GM21528 (cell line): ENCODE measurements around the gene VNN1.

Experiments used
- ATAC-seq: cut with Tn5 transposase; IDR thresholded peaks from one replicate; pipeline ENCODE4 v1.9.1; 2021; ENCODE audit warnings: mild to moderate bottlenecking, moderate library complexity; ENCODE audit not compliant: unreplicated experiment, low FRiP score

Gene VNN1, protein sequence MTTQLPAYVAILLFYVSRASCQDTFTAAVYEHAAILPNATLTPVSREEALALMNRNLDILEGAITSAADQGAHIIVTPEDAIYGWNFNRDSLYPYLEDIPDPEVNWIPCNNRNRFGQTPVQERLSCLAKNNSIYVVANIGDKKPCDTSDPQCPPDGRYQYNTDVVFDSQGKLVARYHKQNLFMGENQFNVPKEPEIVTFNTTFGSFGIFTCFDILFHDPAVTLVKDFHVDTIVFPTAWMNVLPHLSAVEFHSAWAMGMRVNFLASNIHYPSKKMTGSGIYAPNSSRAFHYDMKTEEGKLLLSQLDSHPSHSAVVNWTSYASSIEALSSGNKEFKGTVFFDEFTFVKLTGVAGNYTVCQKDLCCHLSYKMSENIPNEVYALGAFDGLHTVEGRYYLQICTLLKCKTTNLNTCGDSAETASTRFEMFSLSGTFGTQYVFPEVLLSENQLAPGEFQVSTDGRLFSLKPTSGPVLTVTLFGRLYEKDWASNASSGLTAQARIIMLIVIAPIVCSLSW

DNA sequence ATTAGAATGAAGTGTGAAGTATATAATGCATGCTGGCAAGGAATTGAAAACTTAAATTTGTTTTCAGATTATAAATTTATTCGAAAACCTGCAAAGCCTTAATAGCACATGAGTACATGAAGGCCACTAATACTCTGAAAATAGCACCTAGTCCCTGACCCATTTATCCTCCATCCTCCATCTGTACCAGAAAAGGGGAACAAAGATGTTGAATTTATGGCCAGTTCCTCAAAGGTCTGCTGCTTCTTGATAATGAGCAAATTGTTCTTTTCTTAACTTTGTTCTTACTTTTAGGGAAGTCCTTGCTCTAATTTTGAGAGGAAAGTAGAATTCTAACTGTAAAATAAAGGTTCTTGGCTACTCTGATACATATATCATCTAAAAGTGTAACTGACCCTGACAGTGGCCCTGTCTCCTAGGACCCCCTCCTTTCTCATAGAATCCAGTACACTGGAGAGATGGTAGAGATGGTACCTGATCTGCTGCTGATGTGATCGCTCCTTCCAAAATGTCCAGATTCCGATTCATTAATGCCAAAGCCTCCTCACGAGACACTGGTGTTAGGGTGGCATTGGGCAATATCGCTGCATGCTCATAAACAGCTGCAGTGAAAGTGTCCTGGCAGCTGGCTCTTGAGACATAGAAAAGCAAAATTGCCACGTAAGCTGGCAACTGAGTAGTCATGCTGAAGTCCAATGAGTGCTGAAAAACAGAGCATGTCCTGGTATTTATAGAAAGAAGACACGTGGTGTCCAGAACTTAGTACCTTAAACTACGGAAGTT lies at the start of gene VNN1:
Gene VNN1, minus strand, starts transcription at position 704 of the 783 bp plus-strand sequence. Its CDS starts 20 bp downstream, at position 684.
- peak; percentile 56 for ATAC-seq

DNA sequence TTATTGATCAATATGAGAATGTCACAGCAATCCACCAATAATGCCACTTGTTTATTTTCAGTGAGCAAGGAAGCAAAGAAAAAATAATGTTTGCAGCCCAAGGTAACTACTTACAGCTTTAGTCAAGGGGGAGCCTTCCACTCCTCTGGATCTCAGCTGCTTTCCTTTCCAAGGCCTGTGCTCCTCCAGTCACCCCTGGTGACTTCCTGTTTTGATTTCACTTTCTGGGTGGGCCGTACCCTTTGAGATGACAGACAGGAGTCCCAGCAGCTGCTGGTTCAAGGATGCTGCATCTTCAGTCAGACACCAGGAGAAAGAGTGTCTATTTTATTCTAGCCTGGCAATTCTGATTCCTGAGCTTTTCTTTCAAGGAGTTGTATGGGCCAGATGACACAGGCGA lies 49.4 kb upstream of the VNN1 start:
- peak; percentile 91 for ATAC-seq

DNA sequence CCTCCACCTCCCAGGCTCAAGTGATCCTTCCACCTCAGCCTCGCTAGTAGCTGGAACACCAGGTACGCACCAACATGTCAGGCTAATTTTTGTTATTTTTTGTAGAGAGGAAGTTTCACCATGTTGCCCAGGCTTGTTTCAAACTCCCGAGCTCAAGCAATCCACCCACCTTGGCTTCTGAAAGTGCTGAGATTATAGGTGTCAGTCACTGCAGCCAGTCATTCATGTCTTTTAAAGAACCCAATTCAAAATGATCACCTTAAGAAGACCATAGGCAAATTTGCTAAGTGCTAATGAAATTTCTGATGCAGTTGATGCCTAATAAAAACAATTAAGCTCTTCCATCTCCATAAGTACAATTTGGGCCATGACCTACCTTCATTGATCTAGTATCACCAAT lies 46.4 kb upstream of the VNN1 start:
- no peak for ATAC-seq

DNA sequence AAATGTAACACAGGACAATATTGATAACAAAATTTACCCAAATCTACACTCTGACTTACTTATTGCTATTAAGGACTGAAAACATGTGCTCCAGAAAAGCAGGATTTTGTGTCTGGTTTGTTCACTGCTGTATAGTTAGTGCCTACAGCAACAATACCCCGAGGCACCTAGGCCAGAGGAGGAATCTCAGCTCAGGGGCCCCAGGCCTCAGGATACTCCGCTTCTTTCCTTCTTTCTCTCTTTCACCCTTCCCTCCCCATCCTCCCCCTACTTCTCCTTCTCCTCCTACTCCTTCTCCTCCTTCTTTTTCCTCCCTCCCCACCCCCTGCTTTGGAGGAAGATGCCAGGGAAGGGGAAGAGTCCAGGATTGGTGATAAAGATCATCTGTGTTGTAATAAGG lies 44.8 kb upstream of the VNN1 start:
- no peak for ATAC-seq

DNA sequence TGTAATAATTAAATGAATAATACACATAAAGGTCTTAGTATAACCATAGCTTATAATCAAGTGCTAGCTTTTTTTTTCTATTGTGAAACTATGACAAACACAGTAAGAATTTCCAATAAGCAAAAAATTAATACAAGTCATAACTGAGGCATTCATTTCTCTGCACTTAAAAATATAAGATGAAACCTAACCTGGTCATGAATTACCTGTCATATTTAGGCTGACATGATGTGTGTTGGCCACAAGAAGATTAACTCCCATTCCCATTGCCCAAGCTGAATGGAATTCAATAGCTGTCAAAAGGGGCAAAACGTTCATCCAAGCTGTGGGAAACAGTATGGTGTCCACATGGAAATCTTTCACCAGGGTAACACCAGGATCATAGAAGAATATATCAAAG lies 38.4 kb upstream of the VNN1 start:
- ATAC-seq: no peak

DNA sequence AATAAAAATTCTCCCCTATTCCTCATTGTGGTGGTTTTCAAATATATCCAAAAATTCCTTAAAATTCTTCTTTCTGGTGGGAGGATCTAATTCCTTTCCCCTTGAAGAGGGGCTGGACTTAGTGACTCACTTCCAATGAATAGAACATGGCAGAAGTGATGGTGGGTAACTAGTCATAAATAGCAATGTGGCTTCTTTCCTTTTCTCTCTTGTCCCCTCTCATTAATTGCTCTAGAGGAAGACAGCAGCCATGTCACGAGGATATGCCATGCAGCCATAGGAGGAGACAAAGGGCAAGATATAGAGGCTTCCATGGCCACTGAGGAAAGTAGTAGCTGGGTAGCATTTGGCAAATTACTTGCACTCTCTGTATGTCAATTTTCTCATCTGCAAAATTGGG lies 38.0 kb upstream of the VNN1 start:
- ATAC-seq: no peak

DNA sequence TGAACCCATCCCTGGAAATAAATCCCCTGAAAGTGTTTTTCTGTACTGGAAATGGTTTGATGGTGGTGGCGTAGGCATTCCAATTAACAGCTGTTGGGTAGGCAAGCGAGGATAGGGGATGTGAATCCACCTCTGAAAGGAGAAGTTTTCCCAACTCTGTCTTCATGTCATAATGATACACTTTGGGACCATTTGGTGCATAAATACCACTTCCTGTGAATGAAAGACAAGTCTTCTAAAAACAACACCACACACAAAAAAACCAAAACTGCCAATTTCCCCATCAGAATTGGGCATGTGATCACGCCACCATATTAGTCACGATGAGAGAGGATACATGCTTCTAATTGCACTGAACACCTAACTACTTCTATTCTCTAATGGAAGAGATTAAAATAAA lies 37.5 kb upstream of the VNN1 start:
- ATAC-seq: peak; percentile 45

DNA sequence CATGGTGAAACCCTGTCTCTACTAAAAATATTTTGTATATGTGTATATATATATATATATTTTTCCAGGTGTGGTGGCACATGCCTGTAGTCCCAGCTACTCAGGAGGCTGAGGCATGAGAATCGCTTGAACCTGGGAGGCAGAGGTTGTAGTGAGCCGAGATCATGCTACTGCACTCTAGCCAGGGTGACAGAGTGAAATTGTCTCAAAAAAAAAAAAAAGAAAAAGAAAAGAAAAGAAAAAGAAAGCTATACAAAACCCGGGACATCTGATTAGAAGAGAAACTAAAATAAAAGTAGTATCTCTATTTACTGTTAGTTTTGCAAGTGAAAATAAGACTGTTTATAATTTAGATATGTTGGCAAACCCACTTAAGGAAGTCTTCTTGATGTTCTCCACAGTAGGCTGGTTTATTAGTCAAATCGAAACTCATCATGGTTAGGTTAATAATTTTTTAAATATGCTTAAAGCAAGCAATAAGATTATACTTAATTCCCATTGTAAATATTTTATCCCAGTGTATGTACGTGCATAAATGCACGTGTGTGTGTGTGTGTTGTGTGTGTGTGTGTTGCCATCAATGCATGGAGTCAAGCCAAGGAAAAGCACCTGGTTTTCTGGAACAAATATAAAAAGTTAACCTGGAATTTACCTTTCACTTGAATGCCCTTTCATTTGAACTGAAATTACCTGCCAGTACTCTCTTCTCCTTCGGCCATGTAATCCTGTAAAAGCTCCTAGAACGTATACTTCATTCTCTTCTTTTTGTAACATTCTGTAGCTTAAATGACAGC lies 36.8 kb upstream of the VNN1 start:
- ATAC-seq: peak; percentile 80

DNA sequence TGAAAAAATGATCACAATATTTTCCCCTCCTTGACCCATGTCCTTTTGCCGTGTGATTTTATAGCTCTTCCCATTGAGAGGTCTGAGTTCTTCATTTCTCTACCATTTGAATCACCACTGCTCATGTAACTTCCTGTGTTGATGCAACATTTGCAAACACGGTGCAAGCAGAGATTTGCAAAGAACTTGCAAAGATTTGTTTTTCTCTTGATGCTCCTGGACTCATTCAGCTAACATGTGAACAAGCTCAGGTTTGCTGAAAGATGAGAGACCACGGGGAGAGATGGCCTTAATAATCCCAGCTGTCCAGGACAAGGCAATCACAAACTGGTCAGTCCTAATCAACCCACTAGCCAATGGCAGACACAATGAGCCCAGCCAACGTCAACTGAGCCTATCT lies 35.3 kb upstream of the VNN1 start:
- no peak for ATAC-seq

DNA sequence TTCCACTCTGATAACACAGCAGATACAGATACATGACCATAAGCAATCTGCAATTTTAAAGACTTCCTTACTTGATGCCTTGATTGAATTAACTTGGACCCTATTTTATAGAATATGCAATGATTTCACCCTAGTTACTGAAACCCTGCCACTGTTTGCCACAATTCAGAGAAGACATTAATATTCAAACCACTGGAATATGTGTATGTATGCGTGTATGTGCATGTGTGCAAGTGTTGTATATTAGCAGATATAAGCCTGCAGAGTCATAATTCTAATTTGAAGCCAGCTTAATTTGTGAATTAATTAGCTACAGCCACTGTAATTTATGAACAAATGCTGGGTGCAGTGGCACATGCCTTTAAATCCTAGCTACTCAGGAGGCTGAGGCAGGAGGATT lies 34.6 kb upstream of the VNN1 start:
- no peak for ATAC-seq

DNA sequence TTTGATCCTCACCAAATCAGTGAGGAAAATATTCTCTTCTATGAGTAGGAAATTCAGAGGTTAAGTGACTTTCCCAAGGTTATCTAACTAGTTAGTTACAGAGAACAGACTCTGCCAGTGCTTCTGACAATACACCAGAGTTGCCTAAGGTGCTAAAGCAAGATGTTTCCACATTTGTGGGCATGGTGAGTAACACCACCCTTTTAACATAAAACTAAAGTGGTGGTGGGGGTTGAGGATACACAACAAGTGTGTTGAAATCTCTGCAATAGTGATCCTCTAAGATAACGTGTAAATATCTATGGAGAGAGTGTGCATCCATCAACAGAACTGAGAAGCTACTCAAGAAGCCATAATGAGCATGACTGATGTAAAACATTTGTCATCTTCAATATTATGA lies 32.2 kb upstream of the VNN1 start:
- no peak for ATAC-seq

DNA sequence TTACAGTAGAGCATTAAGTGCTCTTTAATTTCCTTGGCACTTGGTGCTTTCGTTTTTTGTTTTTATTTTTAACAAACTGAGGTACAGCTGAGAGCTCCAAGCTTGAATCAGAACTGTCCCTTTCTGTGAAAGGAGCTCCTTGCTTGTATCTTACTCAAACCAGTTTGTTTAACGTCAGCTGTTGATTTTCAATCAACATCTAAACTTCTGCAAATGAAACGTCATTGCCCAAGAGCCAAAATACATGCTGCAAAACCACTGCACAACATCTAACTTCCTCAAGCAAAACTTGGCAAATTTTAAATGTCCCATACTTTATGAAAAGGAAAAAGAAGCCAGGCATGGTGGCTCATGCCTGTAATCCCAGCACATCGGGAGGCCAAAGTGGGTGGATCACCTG lies 28.6 kb upstream of the VNN1 start:
- no peak for ATAC-seq

DNA sequence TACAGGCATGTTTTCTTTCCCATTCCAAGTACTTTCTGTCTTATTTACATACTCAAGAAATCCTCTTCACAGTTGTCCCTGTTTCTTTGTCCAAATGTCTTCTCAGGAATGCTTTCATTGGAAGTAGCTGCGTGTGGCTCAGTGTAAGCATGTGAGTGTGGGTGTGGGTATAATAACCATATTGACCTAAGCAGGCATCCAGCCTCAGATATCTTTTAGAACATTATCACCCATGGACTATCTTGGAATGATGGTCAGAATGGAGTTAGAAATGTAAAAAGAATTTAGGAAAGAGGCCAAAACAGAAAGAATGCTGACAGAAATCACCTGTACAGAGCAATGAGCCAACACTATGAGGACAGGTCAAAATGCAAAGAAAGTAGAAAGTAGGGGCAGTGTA lies 27.4 kb upstream of the VNN1 start:
- no peak for ATAC-seq

DNA sequence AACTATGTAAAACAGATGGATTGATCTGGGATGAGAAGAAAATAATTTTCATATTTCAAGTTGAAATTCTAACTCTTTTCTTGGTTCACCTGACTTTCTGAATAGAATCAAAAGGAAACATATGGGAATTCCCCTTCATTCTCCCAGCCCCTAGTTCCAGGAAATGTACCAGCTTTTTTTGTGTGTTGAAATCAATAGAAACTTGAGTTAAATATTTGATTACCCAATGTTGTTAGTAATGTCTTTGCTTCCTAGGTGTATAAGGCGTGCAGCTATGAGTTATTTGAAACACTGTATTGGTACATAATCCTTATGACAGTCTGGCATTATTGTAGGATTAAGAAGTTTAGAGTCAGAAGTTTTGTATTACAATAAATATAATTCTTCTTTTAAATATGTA lies 22.4 kb upstream of the VNN1 start:
- ATAC-seq: no peak

DNA sequence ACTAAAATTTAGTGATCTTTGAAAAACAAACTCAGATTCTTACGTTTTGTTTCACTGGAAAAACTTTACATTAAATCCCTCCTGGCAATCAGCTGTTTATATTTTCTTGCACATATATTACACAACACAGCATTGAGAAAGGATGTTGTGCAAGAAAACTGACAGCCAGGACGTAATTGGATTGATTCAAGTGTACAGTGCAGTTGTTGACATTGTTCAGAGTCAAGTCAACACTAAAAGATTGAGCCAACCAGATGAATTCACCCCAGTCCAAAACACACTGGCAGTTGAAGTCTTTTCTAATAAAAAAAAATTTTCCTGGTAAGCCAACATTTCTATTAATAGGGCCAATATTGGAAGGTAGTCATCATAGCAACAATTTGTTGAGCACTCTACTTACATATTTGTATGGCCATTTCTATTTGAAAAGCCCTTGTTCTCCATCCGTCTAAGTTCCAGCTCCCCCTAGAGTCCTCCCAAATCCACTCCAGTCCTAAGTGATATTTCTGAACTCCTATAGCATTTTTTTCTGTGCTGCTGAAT lies 20.9 kb upstream of the VNN1 start:
- ATAC-seq: no peak

DNA sequence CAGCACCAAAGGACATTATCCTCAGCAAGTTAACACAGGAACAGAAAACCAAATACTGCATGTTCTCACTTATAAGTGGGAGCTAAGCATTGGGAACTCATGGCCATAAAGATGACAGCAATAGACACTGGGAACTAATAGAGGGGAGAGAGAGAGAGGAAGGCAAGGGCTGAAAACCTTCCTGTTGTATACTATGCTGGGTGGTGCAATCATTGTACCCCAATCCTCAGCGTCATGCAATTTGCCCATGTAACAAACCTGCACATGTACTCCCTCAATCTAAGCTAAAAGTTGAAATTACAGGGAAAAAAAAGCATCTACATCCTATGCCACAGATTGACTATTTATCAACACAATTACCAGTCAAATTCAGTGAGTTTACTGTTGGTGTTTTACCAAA lies 20.0 kb upstream of the VNN1 start:
- ATAC-seq: no peak

DNA sequence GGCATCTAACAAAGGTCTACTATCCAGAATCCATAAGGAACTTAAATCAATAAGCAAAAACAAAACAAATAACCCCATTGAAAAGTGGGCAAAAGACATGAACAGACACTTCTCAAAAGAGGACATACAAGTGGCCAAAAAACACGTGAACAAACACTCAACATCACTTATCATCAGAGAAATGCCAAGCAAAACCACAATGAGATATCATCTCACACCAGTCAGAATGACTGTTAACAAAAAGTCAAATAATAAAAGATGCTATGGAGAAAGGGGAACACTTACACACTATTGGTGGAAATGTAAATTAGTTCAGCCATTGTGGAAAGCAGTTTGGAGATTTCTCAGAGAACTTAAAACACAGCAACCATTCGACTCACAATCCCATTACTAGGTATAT lies 19.4 kb upstream of the VNN1 start:
- ATAC-seq: no peak

DNA sequence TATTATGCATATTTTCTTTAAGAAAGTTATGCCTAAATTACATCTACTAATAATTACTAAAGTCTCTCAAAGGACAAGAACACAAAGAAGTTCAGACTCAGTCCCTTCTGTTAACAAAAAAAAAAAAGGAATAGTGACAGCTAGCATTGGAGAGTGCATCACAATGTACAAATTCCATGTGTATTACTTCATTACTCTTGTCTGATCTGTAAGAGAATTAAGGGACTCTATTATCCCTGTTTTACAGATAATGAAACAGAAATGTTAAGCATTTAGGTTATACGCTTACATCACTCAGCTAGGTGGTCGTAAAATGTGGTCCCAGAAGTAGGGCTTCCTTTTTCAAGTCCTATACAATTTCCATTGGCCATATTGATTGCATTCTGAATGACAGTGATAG lies 17.2 kb upstream of the VNN1 start:
- no peak for ATAC-seq

DNA sequence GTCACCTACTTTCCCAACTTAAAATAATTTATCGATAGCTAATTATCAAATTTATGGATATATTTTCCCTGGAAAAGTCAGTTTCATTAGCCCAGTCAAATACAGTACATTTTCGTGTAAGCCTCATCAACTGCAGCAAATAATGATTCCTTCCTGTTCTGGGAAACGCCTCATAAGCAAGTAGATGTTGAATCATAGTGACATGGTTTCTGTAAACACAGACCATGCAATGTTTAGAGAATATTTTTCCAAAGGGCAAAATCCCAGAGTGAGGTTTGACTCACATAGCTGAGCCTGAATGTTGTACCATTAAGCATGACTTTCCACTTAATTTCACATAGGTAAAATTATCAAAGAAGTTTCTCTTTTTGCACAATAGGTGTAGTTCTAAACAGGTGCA lies 16.7 kb upstream of the VNN1 start:
- ATAC-seq: no peak

DNA sequence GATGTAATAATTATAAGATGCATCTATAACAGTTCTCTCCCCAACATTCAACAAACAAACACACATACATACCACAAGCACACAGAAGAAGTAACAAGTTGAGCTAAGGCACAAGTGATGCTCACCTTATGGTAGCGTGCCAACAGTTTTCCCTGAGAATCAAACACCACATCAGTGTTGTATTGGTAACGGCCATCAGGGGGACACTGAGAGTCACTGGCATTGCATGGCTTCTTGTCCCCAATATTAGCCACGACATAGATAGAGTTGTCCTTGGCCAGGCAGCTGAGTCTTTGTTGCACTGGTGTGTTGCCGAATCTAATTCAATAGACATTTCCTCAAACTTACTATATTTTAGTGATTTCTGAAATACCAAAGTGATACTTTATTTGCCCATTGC lies 14.8 kb upstream of the VNN1 start:
- no peak for ATAC-seq

DNA sequence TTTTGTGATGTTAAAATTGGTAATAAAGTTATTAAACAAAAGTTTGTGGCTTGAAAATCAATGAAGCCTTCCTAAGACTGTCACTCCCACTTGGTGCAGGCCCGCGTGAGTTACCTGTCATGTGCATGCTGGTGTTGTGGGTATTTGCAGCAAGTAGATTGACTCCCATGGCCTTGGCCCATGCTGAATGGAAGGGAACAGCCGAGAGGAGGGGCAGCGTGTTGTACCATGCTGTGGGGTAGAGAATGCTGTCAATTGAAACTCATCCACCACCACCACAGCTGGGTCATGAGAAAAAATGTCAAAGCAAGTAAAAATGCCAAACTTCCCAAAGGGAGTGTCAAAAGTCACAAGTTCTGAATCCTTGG lies 12.7 kb upstream of the VNN1 start:
- no peak for ATAC-seq
